DND-41 (cell line): Measurements from ENCODE around the gene NT5M.

Experiments
- ATAC-seq: fragments of 200-7000 bp; cut with Tn5 transposase; 3 replicates; pipeline ENCODE4 v1.9.1; 2021; ENCODE audit warnings: low read depth; ENCODE audit not compliant: insufficient read depth
- DNase-seq: peaks from one replicate; pipeline ENCODE4 v3.0.0-alpha.2; 2020
- H2AFZ ChIP-seq: 2 replicates; pipeline ENCODE4 v1.6.0; 2012; ENCODE audit warnings: low read depth, low read length
- H3K27ac ChIP-seq: 2 replicates; pipeline ENCODE4 v1.5.1; 2012; ENCODE audit warnings: low read length, inconsistent platforms
- H3K27me3 ChIP-seq: fragments of 200-600 bp; sonication (generic); 2 replicates; pipeline ENCODE4 v1.6.0; 2012; ENCODE audit warnings: low read length, mild to moderate bottlenecking, inconsistent platforms; ENCODE audit not compliant: insufficient read depth, poor library complexity
- H3K36me3 ChIP-seq: 2 replicates; pipeline ENCODE4 v1.5.1; 2012; ENCODE audit warnings: low read length, inconsistent platforms; ENCODE audit not compliant: insufficient read depth
- H3K4me1 ChIP-seq: 2 replicates; pipeline ENCODE4 v1.5.1; 2012; ENCODE audit warnings: mild to moderate bottlenecking, low read length; ENCODE audit not compliant: insufficient read depth
- H3K4me2 ChIP-seq: 2 replicates; pipeline ENCODE4 v1.6.0; 2012; ENCODE audit warnings: mild to moderate bottlenecking, moderate library complexity, low read length, inconsistent platforms; ENCODE audit not compliant: insufficient read depth
- H3K4me3 ChIP-seq, 2 experiments: fragments of 200-600 bp in 1 of 2; shearing (Covaris generic) in 1 of 2; 2 replicates each; pipeline ENCODE4 v1.5.1; 2012 to 2016; ENCODE audit warnings: inconsistent platforms in 2 of 2, low read length in 2 of 2, mild to moderate bottlenecking in 2 of 2, low read depth in 1 of 2, moderate library complexity in 1 of 2
- H3K79me2 ChIP-seq: 2 replicates; pipeline ENCODE4 v1.6.0; 2012; ENCODE audit warnings: low read length, inconsistent platforms; ENCODE audit not compliant: insufficient read depth
- H3K9ac ChIP-seq: 2 replicates; pipeline ENCODE4 v1.6.0; 2012; ENCODE audit warnings: low read depth, mild to moderate bottlenecking, inconsistent platforms, low read length, moderate library complexity
- H3K9me3 ChIP-seq: 2 replicates; pipeline ENCODE4 v1.5.1; 2012; ENCODE audit warnings: low read length, moderate library complexity, mild to moderate bottlenecking, inconsistent platforms; ENCODE audit not compliant: insufficient read depth, severe bottlenecking
- H4K20me1 ChIP-seq: 2 replicates; pipeline ENCODE4 v1.6.0; 2012; ENCODE audit warnings: low read length; ENCODE audit not compliant: insufficient read depth
- CTCF ChIP-seq: IDR thresholded peaks from 2 replicates; pipeline ENCODE4 v1.5.1; 2012; ENCODE audit warnings: borderline replicate concordance, low read length, moderate library complexity, mild to moderate bottlenecking; ENCODE audit not compliant: poor library complexity, severe bottlenecking; ENCODE audit errors: extremely low read depth
- EZH2 ChIP-seq: IDR thresholded peaks from 3 replicates; pipeline ENCODE4 v1.6.1; 2012; ENCODE audit warnings: borderline replicate concordance, low read depth, mild to moderate bottlenecking, moderate library complexity, low read length, inconsistent platforms; ENCODE audit not compliant: severe bottlenecking

NT5M gene

GRCh38 chr17:17289086-17289485, 14.1 kb upstream of the NT5M start:
- H2AFZ ChIP-seq, result no peak overlapping the region
- TF ChIP-seq EZH2 (no peak), CTCF (no peak)
- no peak for ATAC-seq

GRCh38 chr17:17289701-17290100, 13.5 kb upstream of the NT5M start:
- Histone ChIP-seq H3K27me3 (no peaks in the 10 kb centered on the region), H3K36me3 (no peaks in the 10 kb centered on the region), H2AFZ (no peak overlapping the region), H3K9me3 (no peaks in the 10 kb centered on the region), H3K79me2 (no peaks in the 10 kb centered on the region), H3K4me1 (no peaks in the 10 kb centered on the region), H3K9ac (no peak overlapping the region), H4K20me1 (no peaks in the 10 kb centered on the region), H3K4me3 (no peak overlapping the region), H3K27ac (no peak overlapping the region), H3K4me2 (no peak overlapping the region)
- no peak for ATAC-seq
- TF ChIP-seq EZH2 (no peak), CTCF (no peak)
- no peak for DNase-seq

More at GRCh38 chr17:17289086-17289485, 14.1 kb upstream of the NT5M start:
- no peak for DNase-seq
- no peaks in the 10 kb centered on the region for H3K9me3 ChIP-seq
- no peaks in the 10 kb centered on the region for H3K79me2 ChIP-seq
- no peaks in the 10 kb centered on the region for H3K36me3 ChIP-seq
- no peaks in the 10 kb centered on the region for H4K20me1 ChIP-seq
- no peak overlapping the region for H3K4me3 ChIP-seq
- no peak overlapping the region for H3K27ac ChIP-seq
- H3K9ac ChIP-seq, result no peak overlapping the region
- no peak overlapping the region for H3K4me2 ChIP-seq
- H3K4me1 ChIP-seq, result no peaks in the 10 kb centered on the region
- H3K27me3 ChIP-seq, result no peaks in the 10 kb centered on the region

GRCh38 chr17:17295141-17295540, 8.0 kb upstream of the NT5M start:
- Histone ChIP-seq H3K9me3 (no peaks in the 10 kb centered on the region), H3K36me3 (no peaks in the 10 kb centered on the region), H3K79me2 (no peaks in the 10 kb centered on the region), H4K20me1 (no peaks in the 10 kb centered on the region), H3K4me1 (no peaks in the 10 kb centered on the region), H2AFZ (no peak overlapping the region), H3K4me2 (no peak overlapping the region), H3K4me3 (no peak overlapping the region), H3K9ac (no peak overlapping the region), H3K27me3 (no peaks in the 10 kb centered on the region), H3K27ac (no peak overlapping the region)
- DNase-seq (no peak), ATAC-seq (no peak)
- no peak for TF ChIP-seq EZH2
- no peak for TF ChIP-seq CTCF

GRCh38 chr17:17297217-17297616, 6.0 kb upstream of the NT5M start:
- ATAC-seq, result no peak
- Histone ChIP-seq H3K27me3 (no peaks in the 10 kb centered on the region), H3K36me3 (no peaks in the 10 kb centered on the region), H3K27ac (no peak overlapping the region), H3K4me1 (peaks cover 3% of the 10 kb centered on the region), H2AFZ (no peak overlapping the region), H3K4me3 (no peak overlapping the region), H3K9ac (no peak overlapping the region), H3K79me2 (no peaks in the 10 kb centered on the region), H3K4me2 (no peak overlapping the region), H3K9me3 (no peaks in the 10 kb centered on the region), H4K20me1 (no peaks in the 10 kb centered on the region)
- no peak for DNase-seq
- TF ChIP-seq EZH2 (no peak), CTCF (no peak)
